Ascending aorta (tissue), 2 donors: ENCODE measurements around the gene RAPSN. TPM values are rescaled to one million over a fixed set of nuclear protein-coding genes. Genes with fewer than 3 reads are reported as not detected.

ENCODE experiments used
- DNase-seq, 2 donors: peaks; one replicate each; pipeline ENCODE4 v3.0.0-alpha.2; 2019; ENCODE audit warnings: low spot score in 2 of 2
- H3K27ac ChIP-seq, 2 donors: fragments of 200-600 bp; sonication (generic); one replicate each; pipeline ENCODE4 v1.5.1; 2016 to 2017; ENCODE audit warnings: mild to moderate bottlenecking in 1 of 2
- H3K27me3 ChIP-seq: fragments of 200-600 bp; sonication (generic); one replicate; pipeline ENCODE4 v1.5.1; 2017
- H3K36me3 ChIP-seq, 2 donors: fragments of 200-600 bp; sonication (generic); one replicate each; pipeline ENCODE4 v1.5.1; 2016
- H3K4me1 ChIP-seq, 2 donors: fragments of 200-600 bp; sonication (generic); one replicate each; pipeline ENCODE4 v1.5.1; 2016 to 2017; ENCODE audit warnings: mild to moderate bottlenecking in 1 of 2
- H3K4me3 ChIP-seq, 2 donors: fragments of 200-600 bp; sonication (generic); one replicate each; pipeline ENCODE4 v1.5.1; 2016 to 2017; ENCODE audit warnings: mild to moderate bottlenecking in 1 of 2
- H3K9me3 ChIP-seq, 2 donors: fragments of 200-600 bp; sonication (generic); one replicate each; pipeline ENCODE4 v1.5.1; 2016
- CTCF ChIP-seq, 3 experiments: fragments of 200-600 bp in 2 of 3; fragments of 450-650 bp in 1 of 3; sonication (generic) in 2 of 3; IDR thresholded peaks; one replicate each; pipeline ENCODE4 v1.5.1; 2016 to 2019; ENCODE audit warnings: antibody characterized with exemption in 3 of 3, mild to moderate bottlenecking in 1 of 3, moderate library complexity in 1 of 3
- intact Hi-C: fragments of 100-400 bp; cut with DNase I; formaldehyde crosslinking; loops from one replicate; pipeline ENCODE4 v1.15.1; 2023
- total RNA-seq: library from RNA; depleted of rRNA; stranded (reverse); fragments of >200 nt; gene quantifications from one replicate; pipeline ENCODE4 v1.1.0, GENCODE V29; 2016

RAPSN gene
- total RNA-seq, 1 donor from 2014 or later = not detected

GRCh38 chr11:47425611-47426010, 23.3 kb downstream of the RAPSN start:
- Histone ChIP-seq H3K4me1 (peaks cover 9 to 14% of the 10 kb centered on the region in 2 donors), H3K27ac (peak overlapping the region; percentile 85 to 92), H3K27me3 (no peaks in the 10 kb centered on the region), H3K36me3 (peaks cover 38 to 41% of the 10 kb centered on the region in 2 donors), H3K9me3 (no peaks in the 10 kb centered on the region), H3K4me3 (peak overlapping the region; percentile 74 to 97)
- DNase-seq = no peak
- TF ChIP-seq CTCF (IDR thresholded peaks at IDR 0.05) = no peak
- intact Hi-C loops = loop anchor here (1.0 to 5.0 kb wide), 4 partner anchors 9 to 248 kb away; partner anchors contain the start of genes ARFGAP2, CELF1 and SLC39A13

GRCh38 chr11:47418454-47419259, 30.3 kb downstream of the RAPSN start:
- DNase-seq = no peak
- intact Hi-C loops = loop anchor here (10.0 kb wide), 2 partner anchors 504 to 1574 kb away; partner anchors contain the start of genes CRY2 and LRP4
- Histone ChIP-seq H3K9me3 (no peaks in the 10 kb centered on the region), H3K36me3 (peaks cover 69 to 82% of the 10 kb centered on the region in 2 donors), H3K27me3 (no peaks in the 10 kb centered on the region), H3K27ac (peak overlapping the region in 1 of 2 donors; percentile 4), H3K4me1 (peaks cover 12 to 26% of the 10 kb centered on the region in 2 donors), H3K4me3 (no peak overlapping the region)
- no peak for TF ChIP-seq CTCF (IDR thresholded peaks at IDR 0.05)

- peaks cover 65 to 82% of the 10 kb centered on the region in 2 donors for H3K36me3 ChIP-seq
- DNase-seq = no peak
- intact Hi-C loops = loop anchor here (10.0 kb wide), 2 partner anchors 503 to 1573 kb away; partner anchors contain the start of genes CRY2 and LRP4
- H3K9me3 ChIP-seq = no peaks in the 10 kb centered on the region
- H3K4me1 ChIP-seq = peaks cover 11 to 26% of the 10 kb centered on the region in 2 donors
- TF ChIP-seq CTCF (IDR thresholded peaks at IDR 0.05) = no peak
- H3K27ac ChIP-seq = peak overlapping the region; percentile 4 to 22
- no peak overlapping the region for H3K4me3 ChIP-seq
- no peaks in the 10 kb centered on the region for H3K27me3 ChIP-seq
Observed at GRCh38 chr11:47417712-47418111, 31.2 kb downstream of the RAPSN start.

GRCh38 chr11:47415949-47416472, 32.9 kb downstream of the RAPSN start:
- Histone ChIP-seq H3K27me3 (no peaks in the 10 kb centered on the region), H3K9me3 (no peaks in the 10 kb centered on the region), H3K36me3 (peaks cover 64 to 79% of the 10 kb centered on the region in 2 donors), H3K4me1 (peaks cover 11 to 31% of the 10 kb centered on the region in 2 donors), H3K4me3 (peak overlapping the region in 1 of 2 donors; percentile 12), H3K27ac (peak overlapping the region; percentile 85 to 91)
- peak; percentile 60 to 95 for DNase-seq
- intact Hi-C loops = loop anchor here (1.0 to 10.0 kb wide), 3 partner anchors 10 to 1571 kb away; partner anchors contain the start of genes CRY2, LRP4 and PSMC3
- no peak for TF ChIP-seq CTCF (IDR thresholded peaks at IDR 0.05)

GRCh38 chr11:47415091-47415854, 33.7 kb downstream of the RAPSN start:
- Histone ChIP-seq H3K4me3 (peak overlapping the region in 1 of 2 donors; percentile 12), H3K27me3 (no peaks in the 10 kb centered on the region), H3K36me3 (peaks cover 64 to 75% of the 10 kb centered on the region in 2 donors), H3K9me3 (no peaks in the 10 kb centered on the region), H3K4me1 (peaks cover 11 to 37% of the 10 kb centered on the region in 2 donors), H3K27ac (peak overlapping the region; percentile 85 to 91)
- intact Hi-C loops = loop anchor here (10.0 kb wide), 2 partner anchors 500 to 1570 kb away; partner anchors contain the start of genes CRY2 and LRP4
- TF ChIP-seq CTCF (IDR thresholded peaks at IDR 0.05) = no peak
- no peak for DNase-seq
